Choroid plexus epithelial cell (primary cell): Measurements from ENCODE around the gene PPM1E.

Experiments
- DNase-seq: peaks from one replicate; pipeline ENCODE4 v3.0.0-alpha.2; 2010; ENCODE audit warnings: low read depth
- H3K4me3 ChIP-seq: 2 replicates; pipeline ENCODE4 v1.5.1; 2011; ENCODE audit warnings: low read depth, mild to moderate bottlenecking, control low read depth, low read length, moderate library complexity
- CTCF ChIP-seq: conservative IDR thresholded peaks from 2 replicates; pipeline ENCODE4 v1.5.1; 2011; ENCODE audit warnings: low read depth, mild to moderate bottlenecking, control low read depth, inconsistent platforms, low read length, moderate library complexity

Gene PPM1E

GRCh38 chr17:58802188-58802587 lies 46.5 kb downstream of the PPM1E start:
- H3K4me3 ChIP-seq: no peak overlapping the region
- DNase-seq: no peak
- TF ChIP-seq CTCF: no peak

- no peak overlapping the region for H3K4me3 ChIP-seq
- no peak for DNase-seq
- no peak for TF ChIP-seq CTCF
Measured at GRCh38 chr17:58806046-58806445, 50.4 kb downstream of the PPM1E start.

- no peak for DNase-seq
- no peak overlapping the region for H3K4me3 ChIP-seq
- no peak for TF ChIP-seq CTCF
Measured at GRCh38 chr17:58808609-58809563, 53.2 kb downstream of the PPM1E start.

DNA sequence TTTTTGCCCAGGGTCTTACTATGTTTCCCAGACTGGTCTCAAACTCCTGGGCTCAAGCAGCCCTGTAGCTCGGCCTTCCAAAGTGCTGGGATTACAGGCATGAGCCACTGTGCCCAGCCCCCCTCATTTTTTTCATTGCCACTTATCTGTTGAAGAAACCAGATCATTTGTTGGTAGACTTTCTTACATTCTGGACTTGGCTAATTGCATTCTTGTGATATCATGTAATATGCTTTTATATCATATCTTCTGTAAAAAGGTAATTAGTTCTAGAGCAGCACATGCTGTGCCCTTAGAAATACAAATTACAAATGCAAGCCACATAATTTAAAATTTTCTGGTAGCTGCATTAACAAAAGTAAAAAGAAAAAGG lies 53.9 kb downstream of the PPM1E start:
- no peak overlapping the region for H3K4me3 ChIP-seq
- no peak for TF ChIP-seq CTCF
- no peak for DNase-seq

DNA sequence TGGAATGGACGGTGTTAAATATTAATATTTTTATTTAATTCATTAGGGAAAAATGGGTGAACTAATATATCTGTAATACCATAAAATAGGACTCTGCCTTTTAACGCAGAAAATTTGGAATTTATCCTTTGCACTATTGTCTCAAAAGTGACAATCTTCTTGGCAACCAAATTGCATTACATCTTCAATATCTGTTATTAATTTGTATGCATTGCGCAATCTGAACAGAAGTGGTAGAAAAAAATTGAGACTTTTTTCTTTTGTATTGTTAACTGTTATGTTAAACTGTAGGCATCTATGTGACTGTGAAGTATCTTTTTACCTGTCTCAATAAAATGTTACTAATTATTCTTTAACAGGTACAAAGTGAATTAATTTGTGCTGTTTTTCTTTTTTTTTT lies 55.6 kb downstream of the PPM1E start:
- no peak for DNase-seq
- no peak for TF ChIP-seq CTCF
- no peak overlapping the region for H3K4me3 ChIP-seq

- H3K4me3 ChIP-seq: no peak overlapping the region
- no peak for DNase-seq
- TF ChIP-seq CTCF: no peak
Measured at GRCh38 chr17:58813712-58814111, 58.1 kb downstream of the PPM1E start.

DNA sequence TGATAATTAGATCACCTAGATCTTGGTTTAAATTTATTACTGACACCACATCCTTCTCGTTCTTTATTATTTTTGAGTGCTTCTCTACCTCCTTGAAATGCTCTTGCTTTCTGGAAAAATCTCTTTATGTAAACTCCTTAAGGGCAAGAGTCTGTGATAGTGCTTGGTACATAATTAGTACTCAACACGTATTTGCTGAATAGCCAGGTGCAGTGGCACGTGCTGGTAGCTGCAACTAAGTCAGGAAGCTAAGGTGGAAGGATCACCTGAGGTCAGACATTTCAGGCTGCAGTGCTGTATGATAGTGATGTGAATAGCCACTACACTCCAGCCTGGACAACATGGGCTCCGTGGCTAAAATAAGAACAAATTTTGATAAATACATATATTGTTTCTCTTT lies 63.0 kb downstream of the PPM1E start:
- no peak overlapping the region for H3K4me3 ChIP-seq
- no peak for DNase-seq
- no peak for TF ChIP-seq CTCF
